H9 (cell line): ENCODE results near the gene ZFYVE28. TPM values are rescaled to one million over a fixed set of nuclear protein-coding genes. Genes with fewer than 3 reads are reported as not detected.

Experiments used
- DNase-seq: peaks from one replicate; pipeline ENCODE4 v3.0.0-alpha.2; 2017
- H2AFZ ChIP-seq: one replicate; pipeline ENCODE4 v1.6.1; 2013; ENCODE audit warnings: mild to moderate bottlenecking, low read length, control low read depth, moderate library complexity
- H2AK5ac ChIP-seq: 2 replicates; pipeline ENCODE4 v1.6.1; 2013; ENCODE audit warnings: low read length, control low read depth, mixed read lengths; ENCODE audit not compliant: insufficient read length
- H2BK120ac ChIP-seq: one replicate; pipeline ENCODE4 v1.6.1; 2013; ENCODE audit warnings: low read depth, mild to moderate bottlenecking, low read length, control low read depth, inconsistent platforms; ENCODE audit not compliant: poor library complexity, severe bottlenecking
- H2BK12ac ChIP-seq: 2 replicates; pipeline ENCODE4 v1.6.1; 2013; ENCODE audit warnings: low read length, control low read depth, mixed read lengths, low read depth; ENCODE audit not compliant: insufficient read length
- H2BK15ac ChIP-seq: 2 replicates; pipeline ENCODE4 v1.6.1; 2013; ENCODE audit warnings: low read depth, low read length, control low read depth
- H2BK20ac ChIP-seq: one replicate; pipeline ENCODE4 v1.6.1; 2013; ENCODE audit warnings: low read depth, mild to moderate bottlenecking, low read length, control low read depth, inconsistent platforms; ENCODE audit not compliant: poor library complexity, severe bottlenecking
- H2BK5ac ChIP-seq: 2 replicates; pipeline ENCODE4 v1.6.1; 2013; ENCODE audit warnings: low read length, control low read depth, mixed read lengths; ENCODE audit not compliant: insufficient read length
- H3K14ac ChIP-seq: 2 replicates; pipeline ENCODE4 v1.6.1; 2013; ENCODE audit warnings: low read length, control low read depth; ENCODE audit not compliant: insufficient read depth
- H3K18ac ChIP-seq: 2 replicates; pipeline ENCODE4 v1.6.1; 2013; ENCODE audit warnings: low read depth, mild to moderate bottlenecking, mixed read lengths, low read length, control low read depth; ENCODE audit not compliant: insufficient read length
- H3K23ac ChIP-seq: 2 replicates; pipeline ENCODE4 v1.6.1; 2013; ENCODE audit warnings: low read length, control low read depth, mixed read lengths, low read depth; ENCODE audit not compliant: insufficient read length
- H3K23me2 ChIP-seq: 2 replicates; pipeline ENCODE4 v1.6.1; 2013; ENCODE audit warnings: low read depth, mild to moderate bottlenecking, mixed read lengths, low read length, control low read depth; ENCODE audit not compliant: insufficient read length, poor library complexity, severe bottlenecking
- H3K27ac ChIP-seq: 2 replicates; pipeline ENCODE4 v1.5.1; 2013; ENCODE audit warnings: low read length, control low read depth, mixed read lengths, low read depth; ENCODE audit not compliant: insufficient read length
- H3K27me3 ChIP-seq: 2 replicates; pipeline ENCODE4 v1.6.1; 2013; ENCODE audit warnings: low read length, control low read depth, inconsistent platforms; ENCODE audit not compliant: insufficient read depth
- H3K4ac ChIP-seq: 2 replicates; pipeline ENCODE4 v1.6.1; 2013; ENCODE audit warnings: low read depth, mild to moderate bottlenecking, control low read depth, inconsistent platforms, low read length, moderate library complexity
- H3K4me1 ChIP-seq: 2 replicates; pipeline ENCODE4 v1.6.1; 2013; ENCODE audit warnings: low read length, control low read depth, inconsistent platforms; ENCODE audit not compliant: insufficient read depth
- H3K4me2 ChIP-seq: 2 replicates; pipeline ENCODE4 v1.6.1; 2013; ENCODE audit warnings: low read length, control low read depth, mixed read lengths; ENCODE audit not compliant: insufficient read length, insufficient read depth
- H3K56ac ChIP-seq: 2 replicates; pipeline ENCODE4 v1.6.1; 2013; ENCODE audit warnings: low read depth, mild to moderate bottlenecking, mixed read lengths, low read length, control low read depth; ENCODE audit not compliant: insufficient read length
- H3K79me1 ChIP-seq: 2 replicates; pipeline ENCODE4 v1.6.1; 2013; ENCODE audit warnings: low read depth, mild to moderate bottlenecking, moderate library complexity, low read length, control low read depth, inconsistent platforms; ENCODE audit not compliant: insufficient read depth, poor library complexity, severe bottlenecking
- H3K79me2 ChIP-seq: 2 replicates; pipeline ENCODE4 v1.6.1; 2013; ENCODE audit warnings: low read length, control low read depth, inconsistent platforms; ENCODE audit not compliant: insufficient read depth
- H3K9ac ChIP-seq: 2 replicates; pipeline ENCODE4 v1.6.1; 2013; ENCODE audit warnings: low read length, control low read depth, mixed read lengths; ENCODE audit not compliant: insufficient read length; ENCODE audit errors: extremely low read depth
- H3K9me3 ChIP-seq: one replicate; pipeline ENCODE4 v1.6.1; 2013; ENCODE audit warnings: low read depth, low read length, inconsistent platforms; ENCODE audit not compliant: control insufficient read depth
- H3T11ph ChIP-seq: one replicate; pipeline ENCODE4 v1.6.1; 2013; ENCODE audit warnings: mild to moderate bottlenecking, low read length, control low read depth, inconsistent platforms
- H4K20me1 ChIP-seq: one replicate; pipeline ENCODE4 v1.6.1; 2013; ENCODE audit not compliant: control insufficient read depth, insufficient read length, insufficient read depth
- H4K5ac ChIP-seq: 2 replicates; pipeline ENCODE4 v1.6.1; 2013; ENCODE audit warnings: low read depth, mild to moderate bottlenecking, mixed read lengths, low read length, control low read depth; ENCODE audit not compliant: insufficient read length
- H4K8ac ChIP-seq: replicated peaks from 2 replicates; pipeline ENCODE4 v1.6.1; 2013; ENCODE audit warnings: low read length, control low read depth, mixed read lengths, low read depth; ENCODE audit not compliant: insufficient read length
- H4K91ac ChIP-seq: 2 replicates; pipeline ENCODE4 v1.6.1; 2013; ENCODE audit warnings: low read depth, mild to moderate bottlenecking, moderate library complexity, mixed read lengths, low read length, control low read depth; ENCODE audit not compliant: insufficient read length
- H3K27ac Mint-ChIP-seq, 3 experiments: 2 replicates in 2 of 3; 3 replicates in 1 of 3; pipeline ENCODE4 v1.8.0; 2020 to 2021; ENCODE audit warnings: mixed read lengths in 3 of 3, mild to moderate bottlenecking in 1 of 3, moderate library complexity in 1 of 3
- H3K27me3 Mint-ChIP-seq: 2 replicates; pipeline ENCODE4 v1.8.0; 2021; ENCODE audit warnings: low read depth, mild to moderate bottlenecking, moderate library complexity, mixed read lengths
- H3K36me3 Mint-ChIP-seq, 3 experiments: 2 replicates in 2 of 3; 3 replicates in 1 of 3; pipeline ENCODE4 v1.8.0; 2020 to 2021; ENCODE audit warnings: low read depth in 3 of 3, mixed read lengths in 3 of 3; ENCODE audit not compliant: insufficient read depth in 1 of 3
- H3K4me1 Mint-ChIP-seq, 2 experiments: 2 replicates each; pipeline ENCODE4 v1.8.0; 2020; ENCODE audit warnings: mixed read lengths in 2 of 2
- H3K4me3 Mint-ChIP-seq, 2 experiments: 2 replicates in 1 of 2; 3 replicates in 1 of 2; pipeline ENCODE4 v1.8.0; 2020 to 2021; ENCODE audit warnings: mild to moderate bottlenecking in 2 of 2, mixed read lengths in 2 of 2, moderate library complexity in 1 of 2
- H3K9me3 Mint-ChIP-seq, 2 experiments: 2 replicates in 1 of 2; 3 replicates in 1 of 2; pipeline ENCODE4 v1.8.0; 2020; ENCODE audit warnings: mild to moderate bottlenecking in 2 of 2, mixed read lengths in 2 of 2, moderate library complexity in 1 of 2
- WGBS: extraction: QIAGEN DNeasy Blood & Tissue Kit; methylation state at CpG from one replicate; pipeline ENCODE4 v1.1.7; 2013; ENCODE audit warnings: missing lambda C conversion rate, low lambda C conversion rate, mixed read lengths; ENCODE audit not compliant: insufficient read length; ENCODE audit errors: extremely low coverage; 5-methylcytosine and 5-hydroxymethylcytosine counted together
- total RNA-seq: library from RNA; stranded (reverse); gene quantifications from 2 replicates; pipeline ENCODE4 v1.2.1, GENCODE V29; 2021
- TF ChIP-seq, protein P1 (sequence below): fragments of 200-600 bp; sonication (generic); conservative IDR thresholded peaks from 3 replicates; pipeline ENCODE4 v1.8.0; 2021; ENCODE audit warnings: antibody characterized with exemption, mild to moderate bottlenecking

ZFYVE28 gene
- total RNA-seq, 1 experiment from 2014 or later = 0.98 TPM

- H3K18ac ChIP-seq = no peak overlapping the region
- no peak overlapping the region for H2BK12ac ChIP-seq
- WGBS = no CpG with 5 or more reads among the region's 17 CpGs
- no peaks in the 10 kb centered on the region for H3K9me3 ChIP-seq
- H2BK15ac ChIP-seq = no peak overlapping the region
- peaks cover 2% of the 10 kb centered on the region for H4K20me1 ChIP-seq
- H3K79me1 ChIP-seq = no peaks in the 10 kb centered on the region
- H3K79me2 ChIP-seq = no peaks in the 10 kb centered on the region
- H2AK5ac ChIP-seq = no peak overlapping the region
- H3K27ac ChIP-seq = no peak overlapping the region
- H3K4me1 ChIP-seq = peaks cover 9% of the 10 kb centered on the region; the same call in 1 of the 2 replicates
- H3K27me3 Mint-ChIP-seq = peaks cover 19% of the 10 kb centered on the region
- no peak overlapping the region for H3K9ac ChIP-seq
- H2BK120ac ChIP-seq = no peak overlapping the region
- no peak overlapping the region for H4K5ac ChIP-seq
- DNase-seq = no peak
- H2AFZ ChIP-seq = no peak overlapping the region
- H3K23me2 ChIP-seq = peaks cover 5% of the 10 kb centered on the region
- H3K4me3 Mint-ChIP-seq = peak overlapping the region in 1 of 2 experiments; percentile 21; a peak in 2 of 5 replicates
- no peaks in the 10 kb centered on the region for H3K27me3 ChIP-seq
- H3T11ph ChIP-seq = no peak overlapping the region
- H3K4me2 ChIP-seq = no peak overlapping the region
- no peak overlapping the region for H4K91ac ChIP-seq
- no peak overlapping the region for H2BK5ac ChIP-seq
- H3K9me3 Mint-ChIP-seq = no peaks in the 10 kb centered on the region; a peak in 1 of 5 replicates
- H3K14ac ChIP-seq = no peak overlapping the region
- H3K56ac ChIP-seq = no peak overlapping the region
- no peak overlapping the region for H3K23ac ChIP-seq
- TF ChIP-seq, protein P1, sequence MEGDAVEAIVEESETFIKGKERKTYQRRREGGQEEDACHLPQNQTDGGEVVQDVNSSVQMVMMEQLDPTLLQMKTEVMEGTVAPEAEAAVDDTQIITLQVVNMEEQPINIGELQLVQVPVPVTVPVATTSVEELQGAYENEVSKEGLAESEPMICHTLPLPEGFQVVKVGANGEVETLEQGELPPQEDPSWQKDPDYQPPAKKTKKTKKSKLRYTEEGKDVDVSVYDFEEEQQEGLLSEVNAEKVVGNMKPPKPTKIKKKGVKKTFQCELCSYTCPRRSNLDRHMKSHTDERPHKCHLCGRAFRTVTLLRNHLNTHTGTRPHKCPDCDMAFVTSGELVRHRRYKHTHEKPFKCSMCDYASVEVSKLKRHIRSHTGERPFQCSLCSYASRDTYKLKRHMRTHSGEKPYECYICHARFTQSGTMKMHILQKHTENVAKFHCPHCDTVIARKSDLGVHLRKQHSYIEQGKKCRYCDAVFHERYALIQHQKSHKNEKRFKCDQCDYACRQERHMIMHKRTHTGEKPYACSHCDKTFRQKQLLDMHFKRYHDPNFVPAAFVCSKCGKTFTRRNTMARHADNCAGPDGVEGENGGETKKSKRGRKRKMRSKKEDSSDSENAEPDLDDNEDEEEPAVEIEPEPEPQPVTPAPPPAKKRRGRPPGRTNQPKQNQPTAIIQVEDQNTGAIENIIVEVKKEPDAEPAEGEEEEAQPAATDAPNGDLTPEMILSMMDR = no peak
- no peaks in the 10 kb centered on the region for H3K36me3 Mint-ChIP-seq
- no peak overlapping the region; a peak in 1 of 7 replicates for H3K27ac Mint-ChIP-seq
- no peak overlapping the region for H4K8ac ChIP-seq
- no peak overlapping the region for H3K4ac ChIP-seq
- H2BK20ac ChIP-seq = no peak overlapping the region
- H3K4me1 Mint-ChIP-seq = peaks cover 38 to 50% of the 10 kb centered on the region in 2 experiments
These were observed 23.9 kb downstream of the ZFYVE28 start for GRCh38 chr4:2394528-2394927.
